NOMO-1 treated with dmso at 0.1 percent for 144 hours (cell line): Measurements from ENCODE around the gene ALMS1.
"Not testable (repeated sequence)": the region's sequence is repeated elsewhere in the genome, so short reads cannot be mapped to it uniquely, and the experiment has no call there.

Experiments used
- DNase-seq: peaks from one replicate; lab custom pipeline; 2025; ENCODE audit not compliant: unreplicated experiment; lab: John Stamatoyannopoulos, UW

ALMS1 gene

GRCh38 chr2:73504850-73505249, 119.2 kb downstream of the ALMS1 start:
- not testable (repeated sequence) for DNase-seq

GRCh38 chr2:73510470-73510869, 124.8 kb downstream of the ALMS1 start:
- DNase-seq, result not testable (repeated sequence)

- no peak for DNase-seq
Measured at GRCh38 chr2:73516033-73516432, 130.4 kb downstream of the ALMS1 start.

- DNase-seq, result no peak
Measured at GRCh38 chr2:73528688-73529087, 143.1 kb downstream of the ALMS1 start.

- not testable (repeated sequence) for DNase-seq
Measured at GRCh38 chr2:73530773-73531172, 145.1 kb downstream of the ALMS1 start.

GRCh38 chr2:73532381-73532780, 146.7 kb downstream of the ALMS1 start:
- DNase-seq, result no peak

- no peak for DNase-seq
Measured at GRCh38 chr2:73536133-73536840, 150.7 kb downstream of the ALMS1 start.

- not testable (repeated sequence) for DNase-seq
Measured at GRCh38 chr2:73560875-73561274, 175.2 kb downstream of the ALMS1 start.

GRCh38 chr2:73561422-73561821, 175.8 kb downstream of the ALMS1 start:
- DNase-seq, result no peak

- DNase-seq, result no peak
Measured at GRCh38 chr2:73564986-73565385, 179.3 kb downstream of the ALMS1 start.

GRCh38 chr2:73566288-73566878, 180.7 kb downstream of the ALMS1 start:
- DNase-seq, result no peak

- DNase-seq, result no peak
Measured at GRCh38 chr2:73575261-73575660, 189.6 kb downstream of the ALMS1 start.

GRCh38 chr2:73582364-73582763, 196.7 kb downstream of the ALMS1 start:
- no peak for DNase-seq

- no peak for DNase-seq
Measured at GRCh38 chr2:73588177-73588576, 202.5 kb downstream of the ALMS1 start.

GRCh38 chr2:73593680-73594079, 208.0 kb downstream of the ALMS1 start:
- no peak for DNase-seq

GRCh38 chr2:73594251-73594650, 208.6 kb downstream of the ALMS1 start:
- DNase-seq, result no peak

GRCh38 chr2:73601780-73602179, 216.1 kb downstream of the ALMS1 start:
- DNase-seq, result no peak

- not testable (repeated sequence) for DNase-seq
Measured at GRCh38 chr2:73603099-73603588, 217.5 kb downstream of the ALMS1 start.

- not testable (repeated sequence) for DNase-seq
Measured at GRCh38 chr2:73604589-73604988, 219.0 kb downstream of the ALMS1 start.

- DNase-seq, result no peak
Measured at GRCh38 chr2:73610111-73610510, 224.5 kb downstream of the ALMS1 start.

- DNase-seq, result no peak
Measured at GRCh38 chr2:73611193-73611592, 225.6 kb downstream of the ALMS1 start.

- DNase-seq, result no peak
Measured at GRCh38 chr2:73611867-73612266, 226.2 kb downstream of the ALMS1 start.

GRCh38 chr2:73614105-73614504, 228.5 kb downstream of the ALMS1 start:
- no peak for DNase-seq
